Renal pelvis (tissue), 12 donors: ENCODE measurements around the gene OR2M5. TPM values are rescaled to one million over a fixed set of nuclear protein-coding genes. Genes with fewer than 3 reads are reported as not detected.

Experiments used
- DNase-seq: peaks from one replicate; pipeline ENCODE4 v3.0.0-alpha.2; 2013
- long read RNA-seq, 16 experiments: transcript quantifications; one replicate each; lab custom pipeline, GENCODE V29; 2026
- polyA plus RNA-seq, 3 donors: library from polyadenylated mRNA; unstranded; fragments of 120-200 nt; gene quantifications; one replicate each; pipeline ENCODE4 v1.2.1, GENCODE V29; 2013; ENCODE audit not compliant: insufficient read length in 3 of 3

The OR2M5 gene
- not detected for polyA plus RNA-seq
- long read RNA-seq, donor 1 = 0 reads
- long read RNA-seq, donor 2 = 0 reads
- long read RNA-seq, donor 3 = 0 reads
- long read RNA-seq, donor 4 = 0 reads
- long read RNA-seq, donor 5 = 0 reads
- long read RNA-seq, donor 6 = 0 reads
- long read RNA-seq, donor 7 = 0 reads
- long read RNA-seq, donor 8 = 0 reads
- long read RNA-seq, donor 9 = 0 reads
- long read RNA-seq, donor 10 = 0 reads
- long read RNA-seq, donor 11 = 0 reads
- long read RNA-seq, donor 12 = 0 reads
- long read RNA-seq, donor 13 = 0 reads
- long read RNA-seq, donor 14 = 0 reads
- long read RNA-seq, donor 15 = 0 reads
- long read RNA-seq, donor 16 = 0 reads

- DNase-seq = no peak
Observed at GRCh38 chr1:248144513-248145198, at the start of gene OR2M5. Gene OR2M5, plus strand, starts transcription at chr1:248145148. Its CDS starts 0 bp downstream, at chr1:248145148.

GRCh38 chr1:248098529-248098928 is 46.4 kb upstream of the OR2M5 start:
- no peak for DNase-seq

GRCh38 chr1:248102847-248103246 is 42.1 kb upstream of the OR2M5 start:
- no peak for DNase-seq

- DNase-seq = no peak
Observed at GRCh38 chr1:248111157-248111556, 33.8 kb upstream of the OR2M5 start.

GRCh38 chr1:248114890-248115289 is 30.1 kb upstream of the OR2M5 start:
- DNase-seq = no peak

- no peak for DNase-seq
Observed at GRCh38 chr1:248127653-248128052, 17.3 kb upstream of the OR2M5 start.

GRCh38 chr1:248136811-248137210 is 8.1 kb upstream of the OR2M5 start:
- no peak for DNase-seq

GRCh38 chr1:248140846-248141245 is 4.1 kb upstream of the OR2M5 start:
- no peak for DNase-seq

- DNase-seq = no peak
Observed at GRCh38 chr1:248143311-248143710, 1.6 kb upstream of the OR2M5 start.

- DNase-seq = no peak
Observed at GRCh38 chr1:248152056-248152827, 7.3 kb downstream of the OR2M5 start.

GRCh38 chr1:248155927-248156326 is 11.0 kb downstream of the OR2M5 start:
- no peak for DNase-seq

GRCh38 chr1:248158758-248159157 is 13.8 kb downstream of the OR2M5 start:
- DNase-seq = no peak

GRCh38 chr1:248164031-248164430 is 19.1 kb downstream of the OR2M5 start:
- DNase-seq = no peak

- DNase-seq = no peak
Observed at GRCh38 chr1:248165186-248165585, 20.2 kb downstream of the OR2M5 start.

GRCh38 chr1:248174521-248174920 is 29.6 kb downstream of the OR2M5 start, which contains the start of gene OR2M2:
Gene OR2M2, plus strand, starts transcription at chr1:248174821. Its CDS starts 5,165 bp downstream, at chr1:248179986.
- no peak for DNase-seq

GRCh38 chr1:248183996-248184395 is 39.0 kb downstream of the OR2M5 start:
- DNase-seq = no peak

- no peak for DNase-seq
Observed at GRCh38 chr1:248187363-248187762, 42.4 kb downstream of the OR2M5 start.

GRCh38 chr1:248189026-248189425 is 44.1 kb downstream of the OR2M5 start:
- DNase-seq = peak; percentile 46

- no peak for DNase-seq
Observed at GRCh38 chr1:248194117-248194516, 49.2 kb downstream of the OR2M5 start.
